Measurements from ENCODE around the gene GAL. TPM values are rescaled to one million over a fixed set of nuclear protein-coding genes. Genes with fewer than 3 reads are reported as not detected.

The GAL gene
- polyA plus RNA-seq, 4 donors, result 0.42 to 1.1 (median 0.44) TPM; not detected in 1

DNA sequence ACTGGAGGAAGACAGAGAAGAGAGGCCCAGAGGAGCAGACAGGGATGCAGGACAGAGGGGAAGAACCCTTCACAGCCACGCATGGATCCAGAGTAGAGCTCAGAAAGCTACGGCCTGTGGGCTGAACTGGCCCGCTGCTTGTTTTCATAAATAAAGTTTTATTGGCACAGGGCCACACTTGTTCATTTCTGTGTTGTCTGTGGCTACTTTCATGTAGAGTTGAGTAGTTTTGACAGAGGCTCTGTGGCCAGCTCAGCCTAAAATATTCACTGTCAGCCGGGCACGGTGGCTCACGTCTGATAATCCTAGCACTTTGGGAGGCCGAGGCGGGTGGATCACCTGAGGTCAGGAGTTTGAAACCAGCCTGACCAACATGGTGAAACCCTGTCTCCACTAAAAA, 26.2 kb upstream of the GAL start:
- DNase-seq (ENCODE audit: low read depth in 4 of 4, low spot score in 3 of 4), result no peak

DNA sequence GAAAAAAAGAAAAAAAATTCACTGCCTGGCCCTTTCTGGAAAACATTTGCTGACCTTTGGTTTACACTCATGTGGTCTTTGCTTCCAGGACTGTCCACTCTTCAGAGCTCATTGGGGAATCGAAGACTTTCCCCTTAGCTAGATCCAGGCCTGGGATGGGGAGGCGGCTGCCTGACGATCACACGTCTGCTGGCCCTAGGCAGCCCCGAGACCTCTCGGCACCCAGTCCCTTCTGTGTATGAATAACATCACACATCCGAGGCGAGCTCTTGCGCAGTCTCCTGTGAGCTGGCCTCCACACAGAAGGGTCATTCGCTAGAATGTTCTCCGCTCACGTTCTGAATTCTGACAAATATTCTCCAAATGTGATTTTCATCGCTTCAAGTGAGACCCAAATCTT, 25.7 kb upstream of the GAL start:
- no peak for DNase-seq (ENCODE audit: low read depth in 4 of 4, low spot score in 3 of 4)

DNA sequence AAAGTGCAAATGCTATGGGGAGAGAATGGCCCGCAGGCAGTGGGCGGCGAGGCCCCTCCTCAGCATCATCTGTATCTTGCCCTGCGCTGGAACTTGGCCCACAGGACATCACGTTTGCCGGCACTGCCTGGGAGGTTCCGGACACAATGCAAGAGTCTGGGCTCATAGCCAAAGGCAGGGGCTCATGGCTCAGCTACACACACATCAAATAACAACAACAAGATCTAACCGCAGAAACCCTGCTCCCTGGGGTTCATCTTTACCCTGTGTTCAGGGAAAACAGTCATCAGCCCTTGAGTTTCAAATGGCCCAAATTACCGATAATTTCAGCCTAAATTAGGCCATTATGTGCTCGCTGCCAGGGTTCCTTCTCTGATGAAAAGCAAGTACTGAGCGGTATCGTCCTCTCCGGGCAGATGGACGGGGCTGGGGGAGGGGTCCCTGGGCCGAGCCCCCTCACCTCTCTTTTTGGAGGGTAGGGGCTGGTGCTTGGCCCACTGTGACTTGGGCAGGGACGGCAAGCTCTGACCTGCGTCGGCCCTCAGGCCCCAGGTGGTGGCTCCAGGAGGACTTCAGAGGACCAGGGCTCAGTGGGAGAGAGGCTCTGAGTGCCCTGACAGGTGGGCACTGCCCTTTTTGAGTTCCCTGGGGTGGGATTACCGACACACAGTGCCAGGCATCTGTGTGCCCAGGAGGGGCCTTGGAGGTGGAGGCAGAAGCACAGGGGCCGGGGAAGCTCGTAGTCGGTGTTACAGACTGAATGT, 25.0 kb upstream of the GAL start:
- peak in 3 of 4 donors; percentile 39 to 62 (median 40) for DNase-seq (ENCODE audit: low read depth in 4 of 4, low spot score in 3 of 4)

DNA sequence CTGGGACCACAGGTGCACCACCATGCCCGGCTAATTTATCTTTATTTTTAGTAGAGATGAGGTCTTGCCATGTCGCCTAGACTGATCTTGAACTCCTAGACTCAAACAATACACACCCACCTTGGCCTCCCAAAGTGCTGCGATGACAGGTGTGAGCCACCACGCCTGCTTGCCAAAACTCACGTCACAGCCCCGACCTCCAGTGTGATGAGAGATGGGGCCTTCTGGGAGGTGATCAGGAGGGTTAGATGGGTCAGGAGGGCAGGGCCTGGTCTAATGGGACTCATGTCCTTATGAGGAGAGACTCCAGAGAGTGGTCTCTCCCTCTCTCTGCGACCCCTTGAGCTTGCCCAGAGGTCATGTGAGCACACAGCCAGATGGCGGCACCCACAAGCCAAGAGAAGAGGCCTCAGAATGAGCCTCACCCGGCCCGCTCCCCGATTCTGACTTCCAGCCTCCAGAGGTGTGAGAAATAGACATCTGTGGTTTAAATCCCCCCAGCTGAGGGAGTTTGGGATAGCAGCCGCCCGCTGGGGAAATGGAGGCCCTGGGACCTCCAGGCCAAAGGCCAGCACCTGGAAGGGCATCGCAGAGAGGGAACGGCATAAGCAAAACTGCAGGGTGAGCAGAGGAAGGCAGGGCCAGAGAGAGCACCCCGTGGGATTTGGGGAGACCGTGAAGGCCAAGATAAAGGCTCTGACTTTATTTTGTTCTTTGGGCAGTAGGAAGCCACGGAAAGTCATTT, 24.1 kb upstream of the GAL start:
- DNase-seq (ENCODE audit: low read depth in 4 of 4, low spot score in 3 of 4), result no peak

DNA sequence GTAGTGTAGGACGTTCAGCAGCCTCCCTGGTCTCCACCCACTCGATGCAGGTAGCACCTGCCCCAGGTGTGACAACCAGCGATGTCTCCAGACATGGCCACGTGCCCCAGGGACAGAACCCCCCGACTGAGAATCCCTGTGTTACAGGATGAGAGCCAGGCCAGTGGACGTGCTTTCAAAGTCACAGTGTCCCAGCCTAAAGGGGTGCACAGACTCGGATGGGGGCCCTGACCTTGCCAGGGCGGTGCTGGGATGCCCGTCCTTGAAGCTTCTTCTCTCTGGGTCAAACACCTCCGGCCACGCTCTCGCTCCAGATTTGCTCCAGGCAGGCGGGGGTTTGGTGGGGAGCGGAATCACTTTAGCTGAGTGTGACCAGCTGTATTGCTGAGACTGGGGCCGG, 23.3 kb upstream of the GAL start:
- DNase-seq (ENCODE audit: low read depth in 4 of 4, low spot score in 3 of 4), result no peak

DNA sequence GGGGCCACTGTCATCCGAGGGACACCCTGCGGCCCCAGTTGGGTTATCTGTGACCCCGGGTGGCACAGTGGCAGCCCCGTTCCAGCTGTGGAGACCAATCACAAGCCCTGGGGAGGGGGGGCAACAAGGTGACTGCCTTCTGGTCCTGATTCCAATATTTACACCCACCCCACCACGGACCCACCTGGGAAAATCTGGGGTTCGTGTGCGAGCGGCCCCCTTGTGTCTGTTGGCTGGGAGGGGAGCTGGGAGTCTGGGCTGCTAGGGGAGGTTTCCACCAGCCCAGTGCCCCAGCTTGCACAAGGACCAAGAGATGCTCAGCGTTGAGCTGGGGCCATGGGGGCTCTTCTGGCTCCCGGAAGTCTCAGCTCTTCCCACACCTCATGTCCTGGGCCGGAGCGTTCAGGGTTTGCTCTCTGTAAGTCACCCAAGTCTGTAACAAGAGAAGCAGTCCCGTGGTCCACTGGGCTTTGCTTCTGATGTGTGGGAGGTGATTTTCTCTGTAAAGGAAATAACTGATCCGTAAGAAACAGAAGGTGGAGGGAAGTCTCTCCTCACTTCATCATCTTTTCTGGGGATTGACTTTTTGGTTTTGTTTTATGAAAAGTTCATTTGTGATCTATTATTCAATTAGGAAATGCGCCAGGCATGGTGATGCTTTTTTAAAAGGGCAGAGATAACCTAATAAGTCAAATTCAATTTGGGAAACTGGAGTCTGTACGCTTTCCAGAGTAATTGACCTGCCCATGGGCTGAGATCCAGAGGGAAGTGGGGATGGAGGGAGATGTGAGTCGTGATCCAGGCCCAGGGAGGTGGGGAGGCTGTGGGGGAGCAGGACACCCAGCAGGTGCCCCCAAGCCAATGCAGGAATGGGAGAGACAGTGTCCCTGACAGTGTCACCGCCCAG, 22.4 kb upstream of the GAL start:
- DNase-seq (ENCODE audit: low read depth in 4 of 4, low spot score in 3 of 4), result no peak

DNA sequence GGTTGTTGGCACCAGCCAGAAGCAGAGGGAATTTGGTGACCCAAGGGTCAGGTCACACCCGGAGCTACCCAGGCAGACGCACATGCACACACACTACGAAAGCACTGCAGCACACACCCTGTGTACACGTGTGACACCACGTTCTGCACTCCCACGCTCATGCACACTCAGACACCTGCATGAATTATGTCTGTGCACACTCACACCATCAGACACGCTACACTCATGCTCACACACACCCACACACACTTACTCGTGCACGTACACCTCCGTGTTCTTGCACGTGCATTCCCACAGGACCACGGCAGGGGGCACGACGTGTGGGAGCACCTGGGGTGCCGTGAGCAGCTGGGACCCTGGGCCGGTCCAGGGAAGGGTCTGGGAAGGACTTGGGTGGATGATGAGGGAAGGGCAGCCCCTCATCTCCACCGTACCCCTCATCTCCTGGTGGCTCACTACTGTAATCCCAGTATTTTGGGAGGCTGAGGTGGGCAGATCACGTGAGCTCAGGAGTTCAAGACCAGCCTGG, 20.8 kb upstream of the GAL start:
- no peak for DNase-seq (ENCODE audit: low read depth in 4 of 4, low spot score in 3 of 4)

DNA sequence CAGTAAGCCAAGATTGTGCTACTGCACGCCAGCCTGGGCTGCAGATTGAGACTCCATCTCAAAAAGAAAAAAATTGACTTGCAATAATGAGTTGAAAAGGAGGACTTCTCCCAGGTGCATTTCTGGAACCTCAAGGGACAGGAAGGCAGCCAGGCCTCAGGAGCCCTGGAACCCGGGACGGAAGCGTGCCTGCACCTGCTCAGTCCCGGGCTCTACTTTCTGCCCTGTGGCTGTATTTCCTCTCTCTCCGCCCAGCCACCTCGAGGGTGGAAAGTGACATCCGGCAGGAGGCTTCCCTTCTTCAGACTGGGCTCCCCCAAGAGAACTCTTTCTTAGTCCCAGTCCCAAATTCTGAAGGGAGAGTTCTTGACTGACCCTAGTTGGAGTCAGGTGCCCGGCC, 20.2 kb upstream of the GAL start:
- no peak for DNase-seq (ENCODE audit: low read depth in 4 of 4, low spot score in 3 of 4)

DNA sequence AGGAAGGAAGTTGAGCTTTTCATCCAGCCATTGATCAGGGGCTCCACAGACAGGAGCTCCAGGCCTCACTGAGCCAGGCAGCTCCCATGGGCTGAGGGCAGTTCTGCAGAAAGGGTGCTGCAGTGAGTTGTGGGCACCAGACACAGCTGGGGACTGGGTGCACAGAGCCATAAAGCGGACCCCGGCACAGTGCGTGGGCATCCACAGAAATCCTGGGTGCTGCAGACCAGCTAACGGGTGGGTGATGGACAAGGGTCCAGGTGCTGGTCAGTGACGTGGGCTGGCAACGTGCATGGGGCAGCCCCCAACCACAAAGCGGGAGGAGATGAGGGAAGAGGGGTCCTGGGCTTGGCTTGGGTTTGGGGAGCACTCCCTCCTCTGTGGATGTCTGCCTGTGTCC, 19.4 kb upstream of the GAL start:
- no peak for DNase-seq (ENCODE audit: low read depth in 4 of 4, low spot score in 3 of 4)

DNA sequence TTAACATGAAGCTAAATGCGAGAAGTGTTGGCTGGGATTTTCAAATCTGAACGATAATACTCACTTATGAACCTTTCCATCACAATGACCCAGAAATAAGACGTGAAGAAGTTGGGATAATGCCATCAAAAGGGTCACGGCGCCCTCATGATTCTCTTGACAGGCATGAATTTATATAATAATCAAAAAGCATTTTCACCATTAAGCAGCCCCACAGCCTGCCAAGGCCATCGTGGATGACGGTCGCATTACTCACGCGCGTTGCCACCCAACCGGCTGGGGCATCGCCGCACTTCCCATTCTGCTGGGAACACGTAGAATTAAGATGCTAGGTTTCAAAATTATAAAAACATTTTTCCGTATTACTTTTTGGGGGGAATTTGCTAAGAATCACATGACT, 18.9 kb upstream of the GAL start:
- DNase-seq (ENCODE audit: low read depth in 4 of 4, low spot score in 3 of 4), result no peak

DNA sequence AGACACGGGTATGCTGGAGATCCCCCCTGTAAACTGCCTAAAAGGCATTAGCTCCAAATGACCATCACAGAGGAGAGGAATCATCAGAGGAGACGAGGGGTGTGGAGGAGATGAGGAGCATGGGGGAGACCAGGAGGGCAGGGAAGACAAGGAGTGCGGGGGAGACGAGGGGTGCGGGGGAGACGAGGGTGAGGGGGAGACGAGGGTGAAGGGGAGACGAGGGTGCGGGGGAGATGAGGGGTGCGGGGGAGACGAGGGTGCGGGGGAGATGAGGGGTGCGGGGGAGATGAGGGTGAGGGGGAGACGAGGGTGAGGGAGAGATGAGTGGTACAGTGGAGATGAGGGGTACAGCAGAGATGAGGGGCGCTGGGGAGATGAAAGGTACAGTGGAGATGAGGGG, 17.5 kb upstream of the GAL start:
- DNase-seq (ENCODE audit: low read depth in 4 of 4, low spot score in 3 of 4), result no peak

DNA sequence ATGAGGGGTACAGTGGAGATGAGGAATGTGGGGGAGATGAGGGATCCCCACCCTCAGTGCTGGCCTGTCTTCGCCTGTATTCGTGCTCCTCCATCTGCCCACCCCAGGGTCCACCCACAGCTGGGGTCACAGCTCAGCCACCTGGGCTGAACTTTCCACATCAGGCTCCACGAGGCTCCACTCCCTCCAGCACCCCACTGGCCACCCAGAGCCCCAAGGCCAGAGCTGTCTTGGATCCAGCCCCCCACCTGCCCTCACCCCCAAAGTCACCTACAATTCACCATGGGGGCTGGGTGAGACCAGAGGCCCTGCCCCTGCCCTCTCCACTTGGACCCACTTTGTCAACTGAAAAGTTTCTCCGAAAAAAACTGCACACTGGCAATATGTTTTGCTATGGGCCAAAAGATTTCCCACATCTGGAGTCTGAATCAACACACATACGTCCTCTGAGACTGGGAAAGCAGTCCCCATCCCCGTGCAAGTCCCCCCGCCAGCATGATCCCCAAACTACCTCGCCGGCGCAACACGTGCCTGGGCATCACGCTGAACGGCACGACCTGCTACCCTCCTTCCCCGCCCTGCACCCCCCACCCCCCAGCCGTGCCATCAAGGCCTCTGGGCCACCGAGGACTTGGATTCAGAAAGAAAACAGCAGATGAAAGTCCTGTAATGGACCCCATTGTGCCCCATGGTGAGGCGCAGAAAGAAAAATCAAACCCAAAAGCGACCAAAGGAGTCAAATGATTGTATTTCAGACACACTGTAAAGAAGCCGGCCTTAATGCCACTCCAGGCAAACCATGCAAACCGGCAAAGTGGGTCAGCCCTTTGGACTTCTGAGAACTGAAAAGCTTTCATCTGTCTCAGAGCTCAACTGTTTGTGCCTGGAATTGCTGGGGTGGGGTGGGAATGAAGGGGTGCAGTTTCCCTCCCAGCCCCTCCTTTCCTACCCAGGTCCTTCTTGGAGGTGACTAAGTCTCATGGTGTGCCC, 16.5 kb upstream of the GAL start:
- no peak for DNase-seq (ENCODE audit: low read depth in 4 of 4, low spot score in 3 of 4)

DNA sequence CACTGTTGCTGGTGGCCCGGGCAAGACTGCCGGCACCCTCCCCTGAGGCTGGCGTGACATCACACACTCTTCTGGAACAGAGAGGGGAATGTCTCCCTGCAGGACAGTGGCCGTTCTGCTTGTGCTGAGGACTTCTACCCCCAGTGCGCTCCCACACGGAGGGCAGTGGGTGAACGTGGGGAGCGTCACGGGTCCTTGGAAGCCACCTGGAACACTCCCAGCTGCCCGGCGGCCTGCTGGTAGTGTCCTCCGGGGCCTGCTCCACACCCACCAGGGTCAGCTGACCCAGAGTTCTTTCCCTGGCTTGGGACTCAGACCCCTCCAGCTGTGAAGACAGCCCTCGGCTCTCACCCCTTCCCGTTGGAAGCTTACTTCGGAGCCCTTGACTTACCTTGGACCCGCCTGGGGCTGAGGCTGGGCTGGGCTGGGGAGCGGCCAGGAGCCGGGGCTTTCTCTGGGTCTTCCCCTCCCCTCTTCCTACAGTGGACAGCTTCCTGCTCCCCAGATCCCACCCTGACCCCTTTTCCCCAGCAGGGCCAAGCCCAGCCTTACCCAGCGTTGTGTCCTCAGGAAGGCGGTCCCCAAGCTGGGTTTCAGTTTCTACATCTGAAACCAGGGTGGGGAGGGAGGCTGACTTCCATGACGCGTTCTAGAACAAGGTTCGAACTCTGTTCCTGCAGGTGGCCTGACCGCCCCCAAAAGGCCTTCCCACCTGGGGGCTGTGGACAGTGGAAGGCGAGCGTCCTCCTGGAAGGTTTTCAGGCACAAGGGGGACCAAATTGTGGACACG, 14.8 kb upstream of the GAL start:
- DNase-seq (ENCODE audit: low read depth in 4 of 4, low spot score in 3 of 4), result no peak

DNA sequence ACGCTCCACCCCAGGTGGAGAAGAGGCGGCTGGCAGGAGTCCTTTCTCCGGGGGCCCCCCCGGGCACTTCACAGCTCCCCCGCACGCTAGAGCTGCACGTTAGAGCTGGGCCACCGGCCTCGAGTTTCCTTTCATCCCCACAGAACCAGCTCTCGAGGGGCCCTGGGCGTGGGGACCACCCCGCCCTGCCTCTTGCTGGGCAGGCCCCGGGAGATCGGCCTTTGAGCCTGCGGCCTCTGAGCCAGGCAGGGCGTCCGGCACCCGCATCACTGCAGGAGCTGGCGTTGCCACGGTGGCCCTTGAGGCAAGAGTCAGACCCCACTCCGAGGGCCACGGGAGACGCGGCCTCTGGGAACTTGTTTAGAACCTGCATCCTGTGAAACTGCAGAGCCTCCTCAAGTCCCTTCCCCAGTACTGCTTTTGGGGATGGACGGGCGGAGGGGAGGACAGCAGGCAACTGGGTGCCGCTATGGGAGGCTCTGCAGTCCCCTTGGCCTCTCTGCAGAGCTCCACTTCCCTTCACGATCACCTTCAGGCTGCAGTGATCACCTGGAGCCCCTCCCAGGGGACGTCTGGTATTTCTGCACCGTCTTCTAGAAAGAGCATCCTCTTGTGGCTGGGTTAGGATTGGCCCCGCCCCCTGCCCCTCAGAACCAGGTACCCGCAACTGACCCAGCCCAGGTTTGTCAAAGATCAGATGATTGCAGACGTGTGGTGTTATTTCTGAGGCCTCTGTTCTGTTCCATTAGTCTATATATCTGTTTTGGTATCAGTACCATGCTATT, 13.9 kb upstream of the GAL start:
- no peak for DNase-seq (ENCODE audit: low read depth in 4 of 4, low spot score in 3 of 4)

DNA sequence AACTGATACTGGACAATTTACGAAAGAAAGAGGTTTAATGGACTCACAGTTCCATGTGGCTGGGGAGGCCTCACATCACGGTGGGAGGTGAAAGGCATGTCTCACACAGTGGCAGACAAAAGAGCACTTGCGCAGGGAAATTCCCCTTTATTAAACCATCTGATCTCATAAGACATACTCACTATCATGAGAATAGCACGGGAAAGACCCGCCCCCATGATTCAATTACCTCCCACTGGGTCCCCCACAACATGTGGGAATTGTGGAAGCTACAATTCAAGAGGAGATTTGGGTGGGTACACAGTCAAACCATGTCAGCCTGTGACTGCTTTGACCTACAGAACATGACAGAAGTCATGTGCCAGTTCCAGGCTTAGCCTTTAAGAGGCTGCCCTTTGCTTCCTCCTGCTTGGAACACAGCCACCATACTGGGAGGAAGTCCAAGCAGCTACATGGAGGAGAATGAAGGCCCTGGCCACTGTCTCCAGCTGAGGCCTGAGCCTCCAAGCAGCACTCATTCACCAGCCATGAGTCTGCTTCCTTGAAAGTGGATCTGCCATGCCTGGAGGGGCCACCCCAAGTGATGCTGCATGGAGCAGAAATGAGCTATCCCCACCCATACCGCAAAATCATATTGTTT, 10.9 kb upstream of the GAL start:
- DNase-seq (ENCODE audit: low read depth in 4 of 4, low spot score in 3 of 4), result no peak

DNA sequence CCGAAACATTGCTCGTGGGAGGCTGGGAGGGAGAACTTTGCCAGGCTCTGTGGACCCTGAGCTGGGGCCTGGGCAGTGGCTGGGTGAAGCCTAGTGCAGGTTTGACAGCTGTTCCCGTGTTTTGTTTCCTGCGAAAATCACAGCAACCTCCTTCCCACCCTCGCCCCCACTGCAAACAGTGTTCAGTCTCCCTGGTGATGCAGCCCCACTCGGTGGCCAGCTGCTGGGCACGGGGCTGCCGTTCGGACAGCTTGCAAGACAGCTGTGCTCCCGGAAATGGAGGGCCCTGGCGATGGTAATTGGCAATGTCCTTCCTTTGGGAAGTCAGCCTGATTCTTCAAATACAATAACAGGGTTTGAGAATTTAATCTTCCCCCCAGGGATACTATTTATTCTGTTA, 10.4 kb upstream of the GAL start:
- DNase-seq (ENCODE audit: low read depth in 4 of 4, low spot score in 3 of 4), result no peak

DNA sequence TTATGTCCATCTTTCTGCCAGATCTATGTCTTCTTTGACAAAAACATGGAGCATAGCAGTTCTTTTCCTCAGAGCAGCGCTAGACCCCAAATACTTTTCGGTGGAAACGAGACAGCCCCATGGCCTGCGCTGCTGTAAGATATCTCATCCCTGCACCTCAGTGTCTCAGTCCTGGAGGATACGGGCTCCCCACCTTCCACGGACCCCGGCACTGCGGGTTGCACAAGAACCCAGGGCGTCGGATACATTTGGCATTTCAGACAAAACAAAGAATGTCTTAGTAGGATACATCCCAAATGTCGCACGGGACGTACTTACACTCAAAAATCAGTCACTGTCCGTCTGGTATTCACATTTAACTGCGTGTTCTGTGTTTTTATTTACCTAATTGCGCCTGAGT, 9.9 kb upstream of the GAL start:
- no peak for DNase-seq (ENCODE audit: low read depth in 4 of 4, low spot score in 3 of 4)

DNA sequence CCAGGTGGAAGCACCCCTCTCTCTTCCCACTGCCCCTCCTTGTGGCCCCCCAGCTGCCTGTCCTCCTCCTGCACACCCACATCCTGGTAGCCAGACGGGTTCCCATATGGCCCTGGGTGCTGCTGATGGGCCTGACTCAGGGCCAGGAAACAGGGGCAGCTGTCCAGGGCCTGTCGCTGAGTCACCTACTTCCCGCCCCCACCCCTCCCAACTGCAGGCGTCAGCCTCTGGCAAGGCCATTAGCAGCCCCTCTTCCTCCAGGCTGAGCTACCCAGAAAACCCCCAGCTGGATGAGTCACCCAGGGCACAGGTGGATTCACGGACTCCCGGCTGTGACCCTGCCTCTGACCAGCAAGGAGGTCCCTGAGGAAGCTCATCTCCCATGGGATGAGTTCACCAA, 6.9 kb upstream of the GAL start:
- no peak for DNase-seq (ENCODE audit: low read depth in 4 of 4, low spot score in 3 of 4)

Data from right renal pelvis (tissue), 4 donors.